Measurements from ENCODE around the gene HPCAL1.

Gene HPCAL1

DNA sequence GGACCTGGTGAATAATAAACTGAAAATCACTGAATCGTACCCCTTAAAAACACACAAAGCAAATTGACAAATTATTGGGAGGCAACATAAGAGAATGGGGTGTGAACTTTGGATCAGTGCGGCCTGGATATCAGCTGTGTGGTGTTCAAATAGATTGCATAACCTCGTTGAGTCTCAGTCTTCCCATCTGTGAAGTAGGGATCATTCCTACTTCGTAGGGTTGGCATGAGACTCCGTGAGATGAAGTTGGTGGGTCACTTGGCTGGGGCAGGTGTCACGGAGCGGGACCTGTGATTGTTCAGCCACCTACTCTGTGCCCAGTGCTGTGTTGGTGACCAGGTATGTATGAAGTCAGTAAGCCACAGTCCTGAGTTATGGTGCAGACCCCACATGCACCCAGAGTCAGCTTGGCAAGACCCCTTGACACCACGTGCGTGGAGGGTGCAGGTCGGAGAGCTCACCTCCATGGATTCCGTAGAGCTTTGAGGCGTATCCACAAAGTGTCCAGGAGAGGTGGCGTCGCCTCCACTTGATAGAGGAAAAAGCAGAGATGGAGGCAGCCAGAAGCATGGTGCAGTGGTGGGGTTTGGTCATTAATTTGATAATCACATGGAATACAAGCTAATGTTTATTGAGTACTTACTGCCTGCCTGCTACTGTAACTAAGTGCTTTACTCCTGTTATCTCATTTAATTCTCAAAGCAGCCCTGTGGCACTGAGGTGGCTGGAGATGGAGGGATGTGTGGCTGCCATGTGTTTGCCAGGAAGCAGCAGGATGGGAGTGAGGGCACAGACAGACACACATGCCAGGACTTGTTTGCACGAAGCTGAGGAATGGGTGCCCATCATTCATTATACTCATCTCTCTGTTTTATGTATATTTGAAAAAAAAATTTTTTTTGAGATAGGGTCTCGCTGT is 35.8 kb downstream of the HPCAL1 start:
- DNase-seq, result no peak

- no peak for DNase-seq
These were observed 37.2 kb downstream of the HPCAL1 start for GRCh38 chr2:10339647-10340592.

DNA sequence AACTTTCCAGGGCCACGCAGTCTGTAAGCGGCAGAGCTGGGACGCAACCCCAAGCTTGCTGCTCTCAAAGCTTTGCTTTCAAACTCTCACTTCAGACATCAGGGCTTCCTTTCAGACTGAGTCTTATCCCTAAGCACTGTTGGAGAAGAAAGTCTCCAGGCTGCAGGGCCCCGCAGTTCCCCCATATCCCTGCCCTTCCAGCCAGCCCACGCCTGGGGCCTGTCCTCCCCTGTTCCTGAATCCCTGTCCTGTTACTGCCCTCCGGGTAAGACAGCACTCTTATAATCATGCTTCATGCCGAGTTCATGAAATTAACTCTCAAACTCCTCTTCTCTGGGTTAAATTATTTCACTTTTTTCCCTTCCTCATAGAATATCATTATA is 37.9 kb downstream of the HPCAL1 start:
- no peak for DNase-seq

DNA sequence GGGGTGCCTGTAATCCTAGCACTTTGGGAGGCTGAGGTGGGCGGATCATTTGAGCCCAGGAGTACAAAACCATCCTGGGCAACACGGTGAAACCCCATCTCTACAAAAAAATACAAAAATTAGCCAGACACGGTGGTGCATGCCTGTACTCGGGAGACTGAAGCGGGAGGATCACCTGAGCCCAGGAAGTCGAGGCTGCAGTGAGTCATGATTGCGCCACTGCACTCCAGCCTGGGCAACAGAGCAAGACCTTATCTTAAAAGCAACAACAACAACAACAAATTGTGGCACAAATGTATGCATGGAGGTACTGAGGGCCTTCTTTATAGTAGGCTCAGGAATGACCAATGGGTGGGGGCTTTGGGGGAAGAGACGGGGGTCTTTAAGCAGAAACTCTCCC is 38.5 kb downstream of the HPCAL1 start:
- DNase-seq, result no peak

- no peak for DNase-seq
These were observed 39.7 kb downstream of the HPCAL1 start for GRCh38 chr2:10342245-10342951.

- no peak for DNase-seq
These were observed 40.5 kb downstream of the HPCAL1 start for GRCh38 chr2:10343191-10343590.

DNA sequence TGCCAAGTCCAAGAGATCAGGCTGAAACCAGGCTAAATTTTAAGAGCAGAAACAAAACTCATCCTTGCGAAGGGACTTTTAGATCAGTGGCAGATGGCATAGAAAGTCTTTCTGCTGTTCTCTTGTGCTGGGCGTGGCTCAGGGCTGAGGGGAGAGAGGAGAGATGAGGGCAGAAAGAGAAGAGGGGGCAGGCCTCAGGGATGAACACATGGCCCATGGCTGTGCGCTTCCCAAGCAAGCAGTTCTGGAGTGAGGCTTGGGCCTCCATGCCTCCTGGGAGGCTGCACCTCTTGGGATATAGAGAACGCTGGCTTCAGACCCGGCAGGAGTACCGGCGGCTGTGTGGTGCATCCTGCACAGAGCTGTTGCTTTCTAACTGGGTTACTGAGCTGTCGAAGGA is 41.0 kb downstream of the HPCAL1 start:
- no peak for DNase-seq

- DNase-seq, result no peak
These were observed 41.7 kb downstream of the HPCAL1 start for GRCh38 chr2:10344105-10345066.

DNA sequence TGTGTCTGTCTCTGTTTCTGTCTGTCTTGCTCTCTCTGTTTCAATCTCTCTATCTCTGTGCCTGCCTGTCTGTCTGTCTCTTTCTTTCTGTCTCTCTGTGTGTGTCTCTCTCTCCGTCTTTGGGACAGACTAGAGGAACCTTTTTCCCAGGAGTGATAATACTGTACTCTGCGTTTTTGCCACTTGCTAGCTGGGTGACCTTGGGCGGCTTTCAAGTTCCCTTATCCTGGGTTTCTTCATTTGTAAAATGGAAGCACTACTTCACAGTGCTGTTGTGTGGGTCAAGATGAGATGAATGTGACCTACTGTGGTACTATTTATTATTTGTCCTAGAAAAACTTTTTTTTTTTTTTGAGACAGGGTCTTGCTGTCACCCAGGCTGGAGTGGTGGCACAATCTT is 42.4 kb downstream of the HPCAL1 start:
- no peak for DNase-seq

DNA sequence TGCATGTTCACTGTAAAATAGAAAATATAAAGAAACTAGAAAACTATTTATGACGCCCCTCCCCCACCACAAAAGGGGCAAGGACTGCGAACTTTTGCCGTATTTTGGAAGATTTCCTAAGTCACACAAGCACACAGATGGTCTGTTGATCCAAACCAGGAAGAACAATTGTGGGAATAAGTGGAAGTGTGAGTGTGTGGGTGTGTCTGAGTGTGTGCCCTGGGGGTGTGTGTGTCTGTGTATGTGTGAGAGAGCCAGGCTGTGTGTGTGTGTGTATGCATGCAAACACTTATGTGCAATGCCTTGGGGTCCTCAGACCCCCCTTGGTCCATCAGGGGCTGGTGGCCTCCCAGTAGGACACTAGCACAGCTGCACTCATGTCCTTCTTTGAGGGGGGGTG is 43.1 kb downstream of the HPCAL1 start:
- DNase-seq, result no peak

DNA sequence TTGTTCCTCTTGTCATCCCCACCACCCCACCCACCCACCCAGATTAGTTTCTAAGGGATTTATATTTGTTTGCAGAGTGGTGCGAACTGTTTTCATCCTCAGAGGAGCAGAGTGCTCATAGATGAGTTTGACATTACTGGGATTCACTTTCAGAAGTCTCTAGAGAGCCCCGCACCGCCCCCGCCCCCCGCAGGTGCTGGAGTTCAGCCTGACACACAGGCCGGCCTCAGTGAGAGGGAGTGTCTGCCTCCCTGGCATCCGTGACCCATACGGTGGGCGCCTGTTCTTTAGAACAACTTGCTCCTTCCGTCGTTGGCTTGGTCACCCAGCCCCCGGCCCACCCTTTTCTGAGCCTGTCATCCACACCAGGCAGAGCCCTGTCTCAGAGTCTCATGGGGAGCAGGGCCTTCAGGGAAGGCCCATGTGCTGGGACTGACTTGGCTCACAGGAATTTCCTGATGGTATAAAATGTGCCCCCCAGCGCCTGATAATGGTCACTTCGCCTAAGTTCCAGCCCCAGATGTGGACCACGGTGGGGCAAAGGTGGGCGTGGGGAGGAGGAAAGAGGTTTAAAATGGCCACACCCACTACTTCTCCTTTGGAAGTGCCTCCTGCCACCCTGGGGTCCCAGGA is 44.3 kb downstream of the HPCAL1 start:
- peak in 1 of 2 experiments; percentile 27 for DNase-seq

DNA sequence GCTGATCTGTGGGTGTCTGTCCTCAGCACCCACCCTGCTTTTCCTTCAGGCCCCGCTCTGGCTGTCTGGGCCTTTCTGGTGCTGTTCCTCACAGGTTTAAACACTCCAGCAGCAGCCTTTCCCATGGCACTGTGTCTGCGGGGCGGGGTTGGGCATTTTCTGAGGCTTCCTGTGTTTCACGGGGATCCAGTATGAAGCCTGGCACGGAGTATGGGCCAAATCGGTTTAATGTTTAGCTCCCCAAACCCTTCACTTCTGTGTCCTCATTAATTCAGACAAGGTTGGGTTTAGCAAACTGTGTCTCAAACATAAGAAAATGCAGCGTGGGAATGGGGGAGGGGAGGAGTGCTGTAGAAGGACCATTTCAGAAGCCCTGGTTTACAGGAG is 44.9 kb downstream of the HPCAL1 start:
- DNase-seq, result no peak

GRCh38 chr2:10348891-10349290 is 46.2 kb downstream of the HPCAL1 start:
- DNase-seq, result no peak

DNA sequence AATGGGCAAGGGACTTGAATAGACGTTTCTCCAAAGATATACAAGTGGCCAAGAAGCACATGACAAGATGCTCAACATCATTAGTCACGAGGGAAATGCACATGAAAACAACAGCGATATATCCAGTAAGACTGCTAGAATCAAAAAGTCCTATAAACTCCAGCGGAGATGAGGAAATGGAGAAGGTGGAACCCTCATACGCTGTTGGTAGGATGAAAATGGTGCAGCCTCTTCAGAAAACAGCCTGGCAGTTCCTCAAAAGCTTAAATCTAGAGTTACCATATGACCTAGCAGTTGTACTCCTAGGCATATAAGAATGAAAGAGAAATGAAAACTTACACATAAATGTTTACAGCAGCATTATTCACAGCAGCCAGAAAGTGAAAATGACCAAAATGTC is 48.1 kb downstream of the HPCAL1 start:
- DNase-seq, result no peak

DNA sequence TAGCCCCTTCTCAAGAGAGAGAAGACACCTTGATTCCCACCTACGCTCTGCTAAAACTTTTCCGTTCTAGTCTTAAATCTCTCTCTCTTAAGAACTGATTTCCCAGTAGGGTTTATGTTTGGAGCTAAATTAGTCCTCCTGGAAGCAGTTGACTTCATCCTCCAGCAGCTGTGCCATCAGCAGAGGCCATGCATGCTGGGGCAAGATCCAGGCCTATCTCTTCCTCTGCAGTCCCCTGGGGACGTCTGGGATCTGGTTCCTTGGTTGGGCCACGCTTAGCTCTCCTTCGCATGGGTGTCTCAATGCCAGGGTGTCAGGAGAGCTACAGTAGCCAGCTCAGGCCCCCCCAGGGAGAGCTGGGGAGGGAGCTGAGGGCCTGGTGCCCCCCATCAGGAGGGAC is 49.7 kb downstream of the HPCAL1 start:
- no peak for DNase-seq

- no peak for DNase-seq
These were observed 50.3 kb downstream of the HPCAL1 start for GRCh38 chr2:10352972-10353371.

GRCh38 chr2:10353931-10354330 is 51.2 kb downstream of the HPCAL1 start:
- DNase-seq, result no peak

GRCh38 chr2:10354399-10354798 is 51.7 kb downstream of the HPCAL1 start:
- no peak for DNase-seq

GRCh38 chr2:10355471-10356438 is 53.1 kb downstream of the HPCAL1 start:
- no peak for DNase-seq

DNA sequence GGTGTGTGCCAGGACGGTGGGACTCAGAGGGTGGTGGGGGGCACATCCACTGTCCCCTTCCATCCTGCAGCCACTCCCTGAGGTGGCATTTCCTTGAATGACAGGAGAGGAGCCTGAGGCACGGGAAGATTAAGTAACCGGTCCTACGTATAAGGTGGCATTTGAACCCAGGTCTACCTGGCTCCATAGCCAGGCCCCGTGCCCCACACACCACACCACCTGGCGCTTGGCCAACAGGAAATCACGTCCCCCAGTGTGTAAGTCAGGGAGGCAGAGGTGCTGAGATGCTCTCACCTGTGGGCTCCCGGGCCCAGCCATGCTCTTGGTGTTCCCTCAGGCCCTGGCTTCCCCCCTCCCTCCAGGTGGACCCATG is 53.7 kb downstream of the HPCAL1 start:
- DNase-seq, result no peak
